ENCODE measurements around the gene SFMBT2.

Gene SFMBT2

GRCh38 chr10:7162331-7162730 lies 248.5 kb downstream of the SFMBT2 start:
- Histone ChIP-seq H3K27ac (ENCODE audit: low read length) (no peak overlapping the region), H3K9ac (ENCODE audit: low read depth, low read length) (no peak overlapping the region), H3K36me3 (ENCODE audit: insufficient read depth, low read depth, low read length) (no peaks in the 10 kb centered on the region), H3K27me3 (ENCODE audit: insufficient read depth, low read length) (no peaks in the 10 kb centered on the region), H3K9me3 (ENCODE audit: insufficient read depth, low read depth, low read length) (no peaks in the 10 kb centered on the region), H3K4me3 (ENCODE audit: low read length) (no peak overlapping the region), H3K4me1 (ENCODE audit: insufficient read depth, low read length) (no peaks in the 10 kb centered on the region)

- H3K9ac ChIP-seq (ENCODE audit: low read depth, low read length): no peak overlapping the region
- no peaks in the 10 kb centered on the region for H3K4me1 ChIP-seq (ENCODE audit: insufficient read depth, low read length)
- H3K27me3 ChIP-seq (ENCODE audit: insufficient read depth, low read length): no peaks in the 10 kb centered on the region
- H3K4me3 ChIP-seq (ENCODE audit: low read length): no peak overlapping the region
- no peaks in the 10 kb centered on the region for H3K36me3 ChIP-seq (ENCODE audit: insufficient read depth, low read depth, low read length)
- H3K9me3 ChIP-seq (ENCODE audit: insufficient read depth, low read depth, low read length): no peaks in the 10 kb centered on the region
- no peak overlapping the region for H3K27ac ChIP-seq (ENCODE audit: low read length)
Observed at GRCh38 chr10:7161484-7162250, 249.2 kb downstream of the SFMBT2 start.

- Histone ChIP-seq H3K9ac (ENCODE audit: low read depth, low read length) (no peak overlapping the region), H3K9me3 (ENCODE audit: insufficient read depth, low read depth, low read length) (no peaks in the 10 kb centered on the region), H3K27ac (ENCODE audit: low read length) (no peak overlapping the region), H3K4me3 (ENCODE audit: low read length) (no peak overlapping the region), H3K4me1 (ENCODE audit: insufficient read depth, low read length) (no peaks in the 10 kb centered on the region), H3K36me3 (ENCODE audit: insufficient read depth, low read depth, low read length) (no peaks in the 10 kb centered on the region), H3K27me3 (ENCODE audit: insufficient read depth, low read length) (no peaks in the 10 kb centered on the region)
Observed at GRCh38 chr10:7159928-7160327, 250.9 kb downstream of the SFMBT2 start.

GRCh38 chr10:7159517-7159916 lies 251.3 kb downstream of the SFMBT2 start:
- Histone ChIP-seq H3K27me3 (ENCODE audit: insufficient read depth, low read length) (no peaks in the 10 kb centered on the region), H3K9me3 (ENCODE audit: insufficient read depth, low read depth, low read length) (no peaks in the 10 kb centered on the region), H3K27ac (ENCODE audit: low read length) (no peak overlapping the region), H3K9ac (ENCODE audit: low read depth, low read length) (no peak overlapping the region), H3K4me1 (ENCODE audit: insufficient read depth, low read length) (no peaks in the 10 kb centered on the region), H3K36me3 (ENCODE audit: insufficient read depth, low read depth, low read length) (no peaks in the 10 kb centered on the region), H3K4me3 (ENCODE audit: low read length) (no peak overlapping the region)

GRCh38 chr10:7157091-7157490 lies 253.7 kb downstream of the SFMBT2 start:
- Histone ChIP-seq H3K4me3 (ENCODE audit: low read length) (no peak overlapping the region), H3K9me3 (ENCODE audit: insufficient read depth, low read depth, low read length) (no peaks in the 10 kb centered on the region), H3K27me3 (ENCODE audit: insufficient read depth, low read length) (no peaks in the 10 kb centered on the region), H3K9ac (ENCODE audit: low read depth, low read length) (no peak overlapping the region), H3K27ac (ENCODE audit: low read length) (no peak overlapping the region), H3K36me3 (ENCODE audit: insufficient read depth, low read depth, low read length) (no peaks in the 10 kb centered on the region), H3K4me1 (ENCODE audit: insufficient read depth, low read length) (no peaks in the 10 kb centered on the region)

- Histone ChIP-seq H3K9me3 (ENCODE audit: insufficient read depth, low read depth, low read length) (no peaks in the 10 kb centered on the region), H3K4me1 (ENCODE audit: insufficient read depth, low read length) (no peaks in the 10 kb centered on the region), H3K4me3 (ENCODE audit: low read length) (no peak overlapping the region), H3K9ac (ENCODE audit: low read depth, low read length) (no peak overlapping the region), H3K27me3 (ENCODE audit: insufficient read depth, low read length) (no peaks in the 10 kb centered on the region), H3K36me3 (ENCODE audit: insufficient read depth, low read depth, low read length) (no peaks in the 10 kb centered on the region), H3K27ac (ENCODE audit: low read length) (no peak overlapping the region)
Observed at GRCh38 chr10:7153750-7154149, 257.1 kb downstream of the SFMBT2 start.

- no peak overlapping the region for H3K27ac ChIP-seq (ENCODE audit: low read length)
- no peaks in the 10 kb centered on the region for H3K27me3 ChIP-seq (ENCODE audit: insufficient read depth, low read length)
- no peaks in the 10 kb centered on the region for H3K36me3 ChIP-seq (ENCODE audit: insufficient read depth, low read depth, low read length)
- H3K4me1 ChIP-seq (ENCODE audit: insufficient read depth, low read length): no peaks in the 10 kb centered on the region
- no peaks in the 10 kb centered on the region for H3K9me3 ChIP-seq (ENCODE audit: insufficient read depth, low read depth, low read length)
- H3K9ac ChIP-seq (ENCODE audit: low read depth, low read length): no peak overlapping the region
- no peak overlapping the region for H3K4me3 ChIP-seq (ENCODE audit: low read length)
Observed at GRCh38 chr10:7152982-7153381, 257.9 kb downstream of the SFMBT2 start.

- Histone ChIP-seq H3K4me3 (ENCODE audit: low read length) (no peak overlapping the region), H3K27ac (ENCODE audit: low read length) (no peak overlapping the region), H3K36me3 (ENCODE audit: insufficient read depth, low read depth, low read length) (no peaks in the 10 kb centered on the region), H3K9ac (ENCODE audit: low read depth, low read length) (no peak overlapping the region), H3K4me1 (ENCODE audit: insufficient read depth, low read length) (no peaks in the 10 kb centered on the region), H3K27me3 (ENCODE audit: insufficient read depth, low read length) (no peaks in the 10 kb centered on the region), H3K9me3 (ENCODE audit: insufficient read depth, low read depth, low read length) (no peaks in the 10 kb centered on the region)
Observed at GRCh38 chr10:7152341-7152740, 258.5 kb downstream of the SFMBT2 start.

- Histone ChIP-seq H3K4me1 (ENCODE audit: insufficient read depth, low read length) (no peaks in the 10 kb centered on the region), H3K9ac (ENCODE audit: low read depth, low read length) (no peak overlapping the region), H3K27me3 (ENCODE audit: insufficient read depth, low read length) (no peaks in the 10 kb centered on the region), H3K36me3 (ENCODE audit: insufficient read depth, low read depth, low read length) (no peaks in the 10 kb centered on the region), H3K9me3 (ENCODE audit: insufficient read depth, low read depth, low read length) (no peaks in the 10 kb centered on the region), H3K27ac (ENCODE audit: low read length) (no peak overlapping the region), H3K4me3 (ENCODE audit: low read length) (no peak overlapping the region)
Observed at GRCh38 chr10:7151538-7151937, 259.3 kb downstream of the SFMBT2 start.

GRCh38 chr10:7150349-7150748 lies 260.5 kb downstream of the SFMBT2 start:
- Histone ChIP-seq H3K36me3 (ENCODE audit: insufficient read depth, low read depth, low read length) (no peaks in the 10 kb centered on the region), H3K9ac (ENCODE audit: low read depth, low read length) (no peak overlapping the region), H3K27ac (ENCODE audit: low read length) (no peak overlapping the region), H3K4me1 (ENCODE audit: insufficient read depth, low read length) (no peaks in the 10 kb centered on the region), H3K9me3 (ENCODE audit: insufficient read depth, low read depth, low read length) (no peaks in the 10 kb centered on the region), H3K27me3 (ENCODE audit: insufficient read depth, low read length) (no peaks in the 10 kb centered on the region), H3K4me3 (ENCODE audit: low read length) (no peak overlapping the region)

- Histone ChIP-seq H3K4me1 (ENCODE audit: insufficient read depth, low read length) (no peaks in the 10 kb centered on the region), H3K27ac (ENCODE audit: low read length) (no peak overlapping the region), H3K27me3 (ENCODE audit: insufficient read depth, low read length) (no peaks in the 10 kb centered on the region), H3K9ac (ENCODE audit: low read depth, low read length) (no peak overlapping the region), H3K9me3 (ENCODE audit: insufficient read depth, low read depth, low read length) (no peaks in the 10 kb centered on the region), H3K4me3 (ENCODE audit: low read length) (no peak overlapping the region), H3K36me3 (ENCODE audit: insufficient read depth, low read depth, low read length) (no peaks in the 10 kb centered on the region)
Observed at GRCh38 chr10:7146189-7146588, 264.6 kb downstream of the SFMBT2 start.

GRCh38 chr10:7136016-7136415 lies 274.8 kb downstream of the SFMBT2 start:
- no peaks in the 10 kb centered on the region for H3K4me1 ChIP-seq (ENCODE audit: insufficient read depth, low read length)
- H3K36me3 ChIP-seq (ENCODE audit: insufficient read depth, low read depth, low read length): no peaks in the 10 kb centered on the region
- no peak overlapping the region for H3K27ac ChIP-seq (ENCODE audit: low read length)
- no peaks in the 10 kb centered on the region for H3K27me3 ChIP-seq (ENCODE audit: insufficient read depth, low read length)
- no peak overlapping the region for H3K4me3 ChIP-seq (ENCODE audit: low read length)
- no peaks in the 10 kb centered on the region for H3K9me3 ChIP-seq (ENCODE audit: insufficient read depth, low read depth, low read length)
- H3K9ac ChIP-seq (ENCODE audit: low read depth, low read length): no peak overlapping the region
